MG63 (cell line): ENCODE measurements around the gene ABCC6. TPM values are rescaled to one million over a fixed set of nuclear protein-coding genes. Genes with fewer than 3 reads are reported as not detected.
"Not testable (repeated sequence)": the region's sequence is repeated elsewhere in the genome, so short reads cannot be mapped to it uniquely, and the experiment has no call there.

Source experiments
- DNase-seq: peaks from one replicate; pipeline ENCODE4 v3.0.0-alpha.2; 2020
- H3K27me3 ChIP-seq: fragments of 250-450 bp; sonication (Bioruptor Pico); 2 replicates; pipeline ENCODE4 v1.5.1; 2020; ENCODE audit warnings: mild to moderate bottlenecking, moderate library complexity
- H3K36me3 ChIP-seq: fragments of 250-450 bp; sonication (Bioruptor Pico); 2 replicates; pipeline ENCODE4 v1.5.1; 2020; ENCODE audit warnings: mild to moderate bottlenecking, moderate library complexity
- H3K4me3 ChIP-seq: fragments of 250-450 bp; sonication (Bioruptor Pico); 2 replicates; pipeline ENCODE4 v1.5.1; 2020; ENCODE audit warnings: mild to moderate bottlenecking, moderate library complexity
- H3K9me3 ChIP-seq: fragments of 250-450 bp; sonication (Bioruptor Pico); 2 replicates; pipeline ENCODE4 v1.5.1; 2020; ENCODE audit warnings: mild to moderate bottlenecking, moderate library complexity
- total RNA-seq: library from RNA; depleted of rRNA; stranded (reverse); fragments of >200 nt; shearing (Covaris generic); gene quantifications from 2 replicates; pipeline ENCODE4 v1.2.3, GENCODE V29; 2014; ENCODE audit warnings: low replicate concordance

Gene ABCC6
- total RNA-seq, 1 experiment from 2014 or later: not detected

- H3K27me3 ChIP-seq: no peaks in the 10 kb centered on the region
- peaks cover 9% of the 10 kb centered on the region for H3K9me3 ChIP-seq
- H3K36me3 ChIP-seq: no peaks in the 10 kb centered on the region
- H3K4me3 ChIP-seq: no peak overlapping the region
- DNase-seq: no peak
Observed at GRCh38 chr16:16176328-16176727, 47.0 kb downstream of the ABCC6 start.

GRCh38 chr16:16175296-16175695 is 48.0 kb downstream of the ABCC6 start:
- Histone ChIP-seq H3K36me3 (no peaks in the 10 kb centered on the region), H3K9me3 (peaks cover 9% of the 10 kb centered on the region)
- DNase-seq: no peak

DNA sequence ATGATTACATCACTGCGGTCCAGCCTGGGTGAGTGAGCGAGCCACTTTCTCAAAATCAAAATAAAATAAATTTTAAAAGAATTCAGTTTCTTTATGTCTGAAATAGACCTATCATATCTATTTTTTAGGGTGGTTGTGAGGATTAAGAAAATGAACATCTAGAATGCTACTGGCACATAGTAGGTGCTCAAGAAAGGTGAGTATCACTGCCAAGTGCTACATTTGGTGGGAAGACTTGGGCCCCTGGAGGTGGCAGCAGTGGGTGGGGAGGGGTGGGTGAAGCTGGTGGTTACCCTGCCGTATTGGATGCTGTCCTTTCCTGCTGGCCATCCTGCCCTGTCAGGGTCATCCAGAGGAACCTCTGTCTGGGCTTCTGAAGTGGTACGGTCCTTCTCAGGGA is 50.3 kb downstream of the ABCC6 start:
- DNase-seq: no peak
- Histone ChIP-seq H3K36me3 (no peaks in the 10 kb centered on the region), H3K9me3 (peaks cover 4% of the 10 kb centered on the region), H3K4me3 (no peak overlapping the region), H3K27me3 (no peaks in the 10 kb centered on the region)

More at GRCh38 chr16:16175296-16175695, 48.0 kb downstream of the ABCC6 start:
- Histone ChIP-seq H3K4me3 (no peak overlapping the region), H3K27me3 (no peaks in the 10 kb centered on the region)

DNA sequence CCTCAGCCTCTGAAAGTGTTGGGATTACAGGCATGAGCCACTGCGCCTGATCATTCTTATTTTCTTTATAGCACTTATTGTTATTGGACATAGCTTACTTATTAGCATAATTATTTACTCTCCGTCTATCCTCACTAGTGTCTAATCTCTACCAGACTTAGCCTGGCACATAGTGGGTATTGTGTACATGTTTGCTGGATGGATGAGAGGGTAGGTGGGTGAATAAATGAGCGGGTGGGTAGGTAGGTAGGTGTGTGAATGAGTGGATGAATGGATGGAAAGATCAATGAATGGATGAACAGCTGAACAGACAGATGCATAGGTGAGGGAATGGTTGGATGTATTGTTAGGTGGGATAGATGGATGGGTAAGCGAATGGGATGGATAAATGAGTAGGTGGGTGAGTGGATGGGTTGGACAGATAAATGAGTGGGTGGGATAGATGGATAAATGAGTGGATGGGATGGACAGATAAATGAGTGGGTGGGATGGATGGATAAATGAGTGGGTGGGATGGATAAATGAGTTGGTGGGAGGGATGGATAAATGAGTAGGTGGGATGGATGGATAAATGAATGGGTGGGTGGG is 51.9 kb downstream of the ABCC6 start:
- Histone ChIP-seq H3K36me3 (no peaks in the 10 kb centered on the region), H3K9me3 (peaks cover 3% of the 10 kb centered on the region), H3K27me3 (no peaks in the 10 kb centered on the region), H3K4me3 (no peak overlapping the region)
- DNase-seq: no peak

DNA sequence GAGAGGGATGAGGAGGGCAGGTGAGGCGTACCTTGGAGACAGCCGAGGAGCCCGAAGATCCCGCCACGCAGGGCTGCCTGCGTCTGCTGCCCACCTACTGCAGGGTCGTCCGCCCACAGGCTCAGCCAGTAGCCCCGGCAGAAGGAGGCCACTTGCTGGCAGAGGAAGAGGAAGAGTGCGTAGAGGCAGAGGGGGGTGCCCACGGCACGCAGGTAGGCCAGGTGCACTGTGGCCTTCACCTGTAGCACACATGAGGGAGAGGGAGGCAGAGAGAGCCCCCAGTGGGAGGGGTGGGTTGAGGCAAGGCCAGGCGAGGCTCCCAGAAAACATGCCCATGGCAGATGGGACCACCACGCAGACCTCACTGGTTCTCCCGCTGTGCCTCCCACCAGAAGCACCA is 53.7 kb downstream of the ABCC6 start:
- Histone ChIP-seq H3K27me3 (no peaks in the 10 kb centered on the region), H3K4me3 (no peak overlapping the region), H3K36me3 (no peaks in the 10 kb centered on the region), H3K9me3 (no peaks in the 10 kb centered on the region)
- no peak for DNase-seq

DNA sequence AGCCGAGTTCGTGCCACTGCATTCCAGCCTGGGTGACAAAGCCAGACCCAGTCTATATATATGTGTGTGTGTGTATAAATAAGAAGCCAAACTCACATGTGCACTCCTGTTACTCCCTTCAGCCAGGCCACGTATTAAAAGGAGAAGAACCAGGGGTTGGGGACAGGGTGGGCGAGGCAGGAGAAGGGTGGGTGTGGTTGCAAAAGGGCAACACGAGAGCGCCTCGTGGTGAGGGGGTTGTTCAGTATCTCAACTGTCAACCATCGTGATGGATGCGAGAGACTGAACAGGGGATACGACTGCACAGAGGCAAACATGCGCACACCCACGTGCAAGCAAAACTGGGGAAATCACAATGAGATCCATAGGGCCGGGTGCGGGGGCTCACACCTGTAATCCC is 54.9 kb downstream of the ABCC6 start:
- no peaks in the 10 kb centered on the region for H3K36me3 ChIP-seq
- no peak for DNase-seq
- no peaks in the 10 kb centered on the region for H3K9me3 ChIP-seq
- H3K27me3 ChIP-seq: no peaks in the 10 kb centered on the region
- no peak overlapping the region for H3K4me3 ChIP-seq

DNA sequence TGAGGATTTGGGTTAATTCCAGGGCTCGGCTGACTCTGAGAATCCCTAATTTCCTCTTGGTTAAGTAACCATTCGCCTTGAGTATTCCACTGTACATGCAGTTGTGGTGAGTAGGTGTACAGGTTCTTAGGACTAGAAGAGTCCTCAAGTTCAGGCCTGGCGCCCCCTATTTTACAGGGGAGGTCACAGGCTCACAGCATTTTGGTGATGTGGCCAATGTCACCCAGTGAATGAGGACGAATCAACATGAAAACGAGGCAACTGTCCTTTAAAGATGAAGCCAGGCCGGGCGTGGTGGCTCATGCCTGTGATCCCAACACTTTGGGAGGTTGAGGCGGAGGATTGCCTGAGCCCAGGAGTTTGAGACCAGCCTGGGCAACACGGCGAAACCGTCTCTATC is 55.4 kb downstream of the ABCC6 start:
- no peaks in the 10 kb centered on the region for H3K9me3 ChIP-seq
- H3K27me3 ChIP-seq: no peaks in the 10 kb centered on the region
- H3K4me3 ChIP-seq: no peak overlapping the region
- DNase-seq: no peak
- H3K36me3 ChIP-seq: no peaks in the 10 kb centered on the region

DNA sequence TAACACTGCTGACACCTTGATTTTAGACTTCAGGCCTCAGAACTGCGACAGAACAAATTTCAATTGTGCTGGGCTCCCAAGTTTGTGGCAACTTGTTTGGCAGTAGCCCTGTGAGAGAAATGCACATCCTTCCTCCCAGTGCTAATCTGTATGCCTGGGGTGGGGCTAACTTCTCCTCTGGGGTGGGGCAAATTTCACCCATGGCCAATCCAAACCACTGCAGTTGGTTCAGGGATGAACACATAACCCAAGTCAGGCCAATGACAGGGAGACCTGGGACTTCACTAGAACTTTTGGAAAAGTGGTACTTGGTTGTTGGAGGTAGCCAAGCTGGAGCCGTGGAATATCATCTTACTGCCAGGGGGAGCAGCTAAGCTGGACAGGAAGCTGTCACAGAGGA is 56.3 kb downstream of the ABCC6 start:
- no peak for DNase-seq
- H3K27me3 ChIP-seq: no peaks in the 10 kb centered on the region
- H3K9me3 ChIP-seq: no peaks in the 10 kb centered on the region
- H3K4me3 ChIP-seq: no peak overlapping the region
- H3K36me3 ChIP-seq: no peaks in the 10 kb centered on the region

GRCh38 chr16:16166085-16166484 is 57.2 kb downstream of the ABCC6 start:
- Histone ChIP-seq H3K4me3 (no peak overlapping the region), H3K36me3 (no peaks in the 10 kb centered on the region), H3K9me3 (no peaks in the 10 kb centered on the region), H3K27me3 (no peaks in the 10 kb centered on the region)
- DNase-seq: no peak

DNA sequence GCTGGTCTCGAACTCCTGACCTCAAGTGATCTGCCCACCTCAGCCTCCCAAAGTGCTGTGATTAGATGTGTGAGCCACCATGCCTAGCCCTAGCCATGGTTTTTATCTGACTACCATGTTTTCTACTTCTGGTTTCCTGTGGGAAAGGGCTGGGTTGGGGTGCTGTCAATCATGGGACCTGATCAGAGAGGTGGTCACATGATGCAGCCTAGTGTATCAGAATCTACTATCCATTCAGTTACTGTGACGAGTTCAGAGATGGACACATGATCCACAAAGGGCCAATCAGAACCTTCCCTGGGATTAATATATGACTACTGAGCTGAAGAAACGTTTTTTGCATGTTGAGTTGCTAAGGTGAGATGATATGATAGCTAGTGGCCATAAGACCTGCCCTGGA is 59.1 kb downstream of the ABCC6 start:
- no peaks in the 10 kb centered on the region for H3K27me3 ChIP-seq
- H3K4me3 ChIP-seq: no peak overlapping the region
- DNase-seq: no peak
- no peaks in the 10 kb centered on the region for H3K9me3 ChIP-seq
- no peaks in the 10 kb centered on the region for H3K36me3 ChIP-seq

DNA sequence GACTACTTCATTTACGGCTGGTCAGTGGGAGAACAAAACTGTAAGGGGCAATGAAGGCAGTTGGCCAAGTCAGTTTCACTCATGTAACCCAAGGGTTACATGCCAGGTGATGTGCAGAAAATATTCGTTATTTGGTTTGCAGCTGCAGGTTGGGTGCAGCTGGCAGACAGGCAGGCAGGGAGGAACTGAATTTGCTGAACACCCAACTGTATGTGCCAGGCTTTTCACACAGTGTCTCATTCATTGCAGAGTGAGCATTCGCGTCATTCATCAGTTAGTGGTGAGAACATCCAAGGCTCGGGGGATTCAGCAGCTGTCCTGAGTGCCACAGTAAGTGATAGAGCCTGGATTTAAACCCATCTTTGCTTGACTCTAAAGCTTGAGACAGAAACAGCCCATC is 59.7 kb downstream of the ABCC6 start:
- DNase-seq: no peak
- Histone ChIP-seq H3K27me3 (no peaks in the 10 kb centered on the region), H3K9me3 (no peaks in the 10 kb centered on the region), H3K36me3 (no peaks in the 10 kb centered on the region), H3K4me3 (no peak overlapping the region)

DNA sequence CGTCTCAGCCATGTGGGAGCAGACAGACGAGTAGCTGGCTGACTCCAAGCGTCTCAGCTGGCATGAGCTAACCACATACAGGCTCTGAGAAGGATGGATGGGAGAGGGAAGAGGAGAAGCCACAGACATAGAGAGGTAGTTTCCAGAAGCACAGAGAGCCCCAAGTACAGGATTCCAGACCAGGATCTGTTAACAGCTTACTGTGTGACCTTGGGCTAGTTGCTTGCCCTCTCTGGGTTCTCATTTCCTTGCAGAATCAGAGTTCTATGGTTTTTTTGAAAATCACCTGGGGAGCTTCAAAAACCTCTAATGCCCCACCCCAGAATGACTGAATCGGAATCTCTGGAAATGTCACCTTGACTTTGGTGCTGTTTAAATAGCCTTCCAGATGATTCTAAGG is 60.2 kb downstream of the ABCC6 start:
- Histone ChIP-seq H3K4me3 (no peak overlapping the region), H3K36me3 (no peaks in the 10 kb centered on the region), H3K9me3 (no peaks in the 10 kb centered on the region), H3K27me3 (no peaks in the 10 kb centered on the region)
- no peak for DNase-seq

- H3K4me3 ChIP-seq: no peak overlapping the region
- H3K9me3 ChIP-seq: no peaks in the 10 kb centered on the region
- DNase-seq: no peak
- H3K27me3 ChIP-seq: no peaks in the 10 kb centered on the region
- no peaks in the 10 kb centered on the region for H3K36me3 ChIP-seq
Observed at GRCh38 chr16:16162591-16162990, 60.7 kb downstream of the ABCC6 start.

- H3K4me3 ChIP-seq, DNase-seq, H3K36me3 ChIP-seq, H3K9me3 ChIP-seq, H3K27me3 ChIP-seq: not testable (repeated sequence)
Observed at GRCh38 chr16:16161840-16162239, 61.5 kb downstream of the ABCC6 start.

DNA sequence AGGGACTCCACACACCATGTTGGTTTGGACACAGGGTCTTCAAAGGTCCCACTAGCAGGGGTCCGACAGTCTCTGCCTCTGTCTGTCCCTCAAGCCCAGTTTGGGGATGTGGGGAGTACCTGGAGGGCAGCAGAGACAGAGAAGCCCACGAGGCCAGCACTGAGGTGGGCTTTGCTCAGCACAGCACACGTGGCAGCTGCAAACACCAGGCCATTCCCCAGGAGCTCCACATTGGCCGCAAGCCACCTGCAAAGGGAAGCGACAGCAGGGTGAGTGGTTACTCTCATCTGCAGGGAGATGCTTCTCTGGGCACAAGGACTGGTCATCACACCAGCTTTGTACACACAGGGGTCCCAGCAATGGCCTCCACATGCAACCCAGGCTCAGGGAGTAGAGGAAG is 62.0 kb downstream of the ABCC6 start:
- Histone ChIP-seq H3K4me3 (no peak overlapping the region), H3K9me3 (no peaks in the 10 kb centered on the region), H3K36me3 (no peaks in the 10 kb centered on the region), H3K27me3 (no peaks in the 10 kb centered on the region)
- no peak for DNase-seq

- Histone ChIP-seq H3K36me3 (no peaks in the 10 kb centered on the region), H3K4me3 (no peak overlapping the region), H3K27me3 (no peaks in the 10 kb centered on the region), H3K9me3 (no peaks in the 10 kb centered on the region)
- no peak for DNase-seq
Observed at GRCh38 chr16:16159662-16160061, 63.6 kb downstream of the ABCC6 start.

- H3K4me3 ChIP-seq: no peak overlapping the region
- no peaks in the 10 kb centered on the region for H3K27me3 ChIP-seq
- DNase-seq: no peak
- no peaks in the 10 kb centered on the region for H3K36me3 ChIP-seq
- H3K9me3 ChIP-seq: no peaks in the 10 kb centered on the region
Observed at GRCh38 chr16:16158741-16159374, 64.4 kb downstream of the ABCC6 start.

- no peaks in the 10 kb centered on the region for H3K36me3 ChIP-seq
- H3K4me3 ChIP-seq: no peak overlapping the region
- H3K27me3 ChIP-seq: no peaks in the 10 kb centered on the region
- no peak for DNase-seq
- H3K9me3 ChIP-seq: no peaks in the 10 kb centered on the region
Observed at GRCh38 chr16:16158082-16158658, 65.1 kb downstream of the ABCC6 start.
